Ascending aorta (tissue), 2 donors: ENCODE data around the gene PDE4DIP. TPM values are rescaled to one million over a fixed set of nuclear protein-coding genes. Genes with fewer than 3 reads are reported as not detected.
"Not testable (repeated sequence)": the region's sequence is repeated elsewhere in the genome, so short reads cannot be mapped to it uniquely, and the experiment has no call there.

Experiments
- DNase-seq, 2 donors: peaks; one replicate each; pipeline ENCODE4 v3.0.0-alpha.2; 2019; ENCODE audit warnings: low spot score in 2 of 2
- H3K27ac ChIP-seq, 2 donors: fragments of 200-600 bp; sonication (generic); one replicate each; pipeline ENCODE4 v1.5.1; 2016 to 2017; ENCODE audit warnings: mild to moderate bottlenecking in 1 of 2
- H3K27me3 ChIP-seq: fragments of 200-600 bp; sonication (generic); one replicate; pipeline ENCODE4 v1.5.1; 2017
- H3K36me3 ChIP-seq, 2 donors: fragments of 200-600 bp; sonication (generic); one replicate each; pipeline ENCODE4 v1.5.1; 2016
- H3K4me1 ChIP-seq, 2 donors: fragments of 200-600 bp; sonication (generic); one replicate each; pipeline ENCODE4 v1.5.1; 2016 to 2017; ENCODE audit warnings: mild to moderate bottlenecking in 1 of 2
- H3K4me3 ChIP-seq, 2 donors: fragments of 200-600 bp; sonication (generic); one replicate each; pipeline ENCODE4 v1.5.1; 2016 to 2017; ENCODE audit warnings: mild to moderate bottlenecking in 1 of 2
- H3K9me3 ChIP-seq, 2 donors: fragments of 200-600 bp; sonication (generic); one replicate each; pipeline ENCODE4 v1.5.1; 2016
- intact Hi-C: fragments of 100-400 bp; cut with DNase I; formaldehyde crosslinking; loops from one replicate; pipeline ENCODE4 v1.15.1; 2023
- total RNA-seq: library from RNA; depleted of rRNA; stranded (reverse); fragments of >200 nt; gene quantifications from one replicate; pipeline ENCODE4 v1.1.0, GENCODE V29; 2016

The PDE4DIP gene
- 164 TPM for total RNA-seq

GRCh38 chr1:148844220-148844619, at the start of gene PDE4DIP:
Gene PDE4DIP (plus strand): TSS chr1:148844428. CDS start chr1:148844775, 347 bp downstream.
- DNase-seq, result peak; percentile 51 to 62
- H3K36me3 ChIP-seq, H3K4me3 ChIP-seq, H3K27me3 ChIP-seq, H3K4me1 ChIP-seq, H3K27ac ChIP-seq, H3K9me3 ChIP-seq, intact Hi-C loops: not testable (repeated sequence)

GRCh38 chr1:148808268-148808928, 35.8 kb upstream of the PDE4DIP start:
- H3K27me3 ChIP-seq, DNase-seq, H3K4me1 ChIP-seq, H3K27ac ChIP-seq, intact Hi-C loops, H3K4me3 ChIP-seq, H3K36me3 ChIP-seq, H3K9me3 ChIP-seq: not testable (repeated sequence)

GRCh38 chr1:148808929-148809283, 35.3 kb upstream of the PDE4DIP start:
- intact Hi-C loops, H3K36me3 ChIP-seq, H3K4me3 ChIP-seq, H3K27me3 ChIP-seq, H3K27ac ChIP-seq, H3K4me1 ChIP-seq, DNase-seq, H3K9me3 ChIP-seq: not testable (repeated sequence)

GRCh38 chr1:148822180-148822579, 22.0 kb upstream of the PDE4DIP start:
- H3K4me1 ChIP-seq, H3K27me3 ChIP-seq, H3K36me3 ChIP-seq, H3K27ac ChIP-seq, intact Hi-C loops, DNase-seq, H3K4me3 ChIP-seq, H3K9me3 ChIP-seq: not testable (repeated sequence)

- H3K36me3 ChIP-seq, H3K27me3 ChIP-seq, intact Hi-C loops: not testable (repeated sequence)
Measured at GRCh38 chr1:148823822-148824221, 20.4 kb upstream of the PDE4DIP start.

GRCh38 chr1:148825029-148825428, 19.2 kb upstream of the PDE4DIP start:
- H3K27ac ChIP-seq, DNase-seq, H3K4me3 ChIP-seq, H3K4me1 ChIP-seq, intact Hi-C loops, H3K36me3 ChIP-seq, H3K27me3 ChIP-seq, H3K9me3 ChIP-seq: not testable (repeated sequence)

More at GRCh38 chr1:148823822-148824221, 20.4 kb upstream of the PDE4DIP start:
- not testable (repeated sequence) for DNase-seq, H3K27ac ChIP-seq, H3K9me3 ChIP-seq, H3K4me3 ChIP-seq, H3K4me1 ChIP-seq

- intact Hi-C loops, H3K27me3 ChIP-seq, H3K9me3 ChIP-seq, H3K27ac ChIP-seq, DNase-seq, H3K4me3 ChIP-seq, H3K36me3 ChIP-seq, H3K4me1 ChIP-seq: not testable (repeated sequence)
Measured at GRCh38 chr1:148828531-148828930, 15.7 kb upstream of the PDE4DIP start.

- H3K4me1 ChIP-seq, H3K36me3 ChIP-seq, H3K4me3 ChIP-seq, H3K27ac ChIP-seq, H3K9me3 ChIP-seq, H3K27me3 ChIP-seq, intact Hi-C loops, DNase-seq: not testable (repeated sequence)
Measured at GRCh38 chr1:148828962-148829361, 15.3 kb upstream of the PDE4DIP start.

GRCh38 chr1:148829365-148829764, 14.9 kb upstream of the PDE4DIP start:
- H3K27ac ChIP-seq, result not testable (repeated sequence)

GRCh38 chr1:148841262-148841661, 3.0 kb upstream of the PDE4DIP start:
- intact Hi-C loops, H3K4me3 ChIP-seq, H3K4me1 ChIP-seq, H3K27ac ChIP-seq, H3K9me3 ChIP-seq, DNase-seq, H3K36me3 ChIP-seq, H3K27me3 ChIP-seq: not testable (repeated sequence)

More at GRCh38 chr1:148829365-148829764, 14.9 kb upstream of the PDE4DIP start:
- DNase-seq, H3K4me3 ChIP-seq, H3K36me3 ChIP-seq, H3K4me1 ChIP-seq, H3K9me3 ChIP-seq, H3K27me3 ChIP-seq, intact Hi-C loops: not testable (repeated sequence)

GRCh38 chr1:148844651-148845050, 423 bp downstream of the PDE4DIP start:
- H3K4me1 ChIP-seq, H3K36me3 ChIP-seq, DNase-seq, H3K4me3 ChIP-seq, intact Hi-C loops, H3K9me3 ChIP-seq, H3K27me3 ChIP-seq, H3K27ac ChIP-seq: not testable (repeated sequence)

- H3K9me3 ChIP-seq, H3K27me3 ChIP-seq, H3K4me3 ChIP-seq, H3K27ac ChIP-seq, DNase-seq, H3K36me3 ChIP-seq, intact Hi-C loops, H3K4me1 ChIP-seq: not testable (repeated sequence)
Measured at GRCh38 chr1:148845068-148845467, 840 bp downstream of the PDE4DIP start.

GRCh38 chr1:148850347-148850746, 6.1 kb downstream of the PDE4DIP start:
- H3K9me3 ChIP-seq, intact Hi-C loops: not testable (repeated sequence)

GRCh38 chr1:148850840-148851239, 6.6 kb downstream of the PDE4DIP start:
- H3K4me3 ChIP-seq, H3K36me3 ChIP-seq, H3K4me1 ChIP-seq, H3K27me3 ChIP-seq, H3K27ac ChIP-seq, DNase-seq, H3K9me3 ChIP-seq, intact Hi-C loops: not testable (repeated sequence)

More at GRCh38 chr1:148850347-148850746, 6.1 kb downstream of the PDE4DIP start:
- not testable (repeated sequence) for H3K4me3 ChIP-seq, H3K36me3 ChIP-seq, DNase-seq, H3K27ac ChIP-seq, H3K4me1 ChIP-seq, H3K27me3 ChIP-seq

GRCh38 chr1:148851684-148852083, 7.5 kb downstream of the PDE4DIP start:
- H3K4me3 ChIP-seq, H3K36me3 ChIP-seq, H3K4me1 ChIP-seq, H3K27me3 ChIP-seq, H3K9me3 ChIP-seq, DNase-seq, intact Hi-C loops, H3K27ac ChIP-seq: not testable (repeated sequence)
